HEK293T (cell line): ENCODE data around the gene DHRSX.
"Not testable (repeated sequence)": the region's sequence is repeated elsewhere in the genome, so short reads cannot be mapped to it uniquely, and the experiment has no call there.

Experiments used
- CTCF ChIA-PET: fragments of 350-600 bp; formaldehyde crosslinking; extraction: SDS; loops from one replicate; lab custom pipeline; 2021; ENCODE audit warnings: antibody characterized with exemption, inconsistent platforms; lab: Yijun Ruan, JAX
- POLR2A ChIA-PET: fragments of 350-600 bp; formaldehyde crosslinking; extraction: SDS; loops from one replicate; lab custom pipeline; 2020; ENCODE audit warnings: antibody characterized with exemption, inconsistent platforms; lab: Yijun Ruan, JAX
- DNase-seq: peaks from one replicate; pipeline ENCODE4 v3.0.0; 2012; ENCODE audit warnings: mixed read lengths; ENCODE audit errors: extremely low spot score
- ARNT ChIP-seq: fragments of 450-650 bp; IDR thresholded peaks from 2 replicates; pipeline ENCODE4 v1.6.1; 2017; ENCODE audit warnings: mild to moderate bottlenecking
- BHLHE40 ChIP-seq: fragments of 450-650 bp; IDR thresholded peaks from 2 replicates; pipeline ENCODE4 v1.6.1; 2016; ENCODE audit warnings: mild to moderate bottlenecking, moderate library complexity, borderline replicate concordance
- CTBP1 ChIP-seq: fragments of 450-650 bp; IDR thresholded peaks from 2 replicates; pipeline ENCODE4 v1.6.1; 2016; ENCODE audit warnings: borderline replicate concordance
- ELF4 ChIP-seq: fragments of 450-650 bp; IDR thresholded peaks from 2 replicates; pipeline ENCODE4 v1.6.1; 2017; ENCODE audit warnings: antibody characterized with exemption
- FOXA1 ChIP-seq: fragments of 450-650 bp; IDR thresholded peaks from 2 replicates; pipeline ENCODE4 v1.6.1; 2016; ENCODE audit warnings: mild to moderate bottlenecking
- FOXK2 ChIP-seq: fragments of 450-650 bp; IDR thresholded peaks from 2 replicates; pipeline ENCODE4 v1.6.1; 2016; ENCODE audit warnings: mild to moderate bottlenecking
- FOXM1 ChIP-seq: fragments of 450-650 bp; IDR thresholded peaks from 2 replicates; pipeline ENCODE4 v1.6.1; 2017; ENCODE audit warnings: mild to moderate bottlenecking, borderline replicate concordance
- HDGF ChIP-seq: fragments of 450-650 bp; IDR thresholded peaks from 2 replicates; pipeline ENCODE4 v1.6.1; 2017; ENCODE audit warnings: antibody characterized with exemption, borderline replicate concordance
- L3MBTL2 ChIP-seq: fragments of 450-650 bp; conservative IDR thresholded peaks from 2 replicates; pipeline ENCODE4 v1.6.1; 2016; ENCODE audit warnings: mild to moderate bottlenecking
- LEF1 ChIP-seq: fragments of 450-650 bp; IDR thresholded peaks from 2 replicates; pipeline ENCODE4 v1.6.1; 2017; ENCODE audit warnings: mild to moderate bottlenecking, borderline replicate concordance
- NFRKB ChIP-seq: fragments of 450-650 bp; IDR thresholded peaks from 2 replicates; pipeline ENCODE4 v1.6.1; 2016; ENCODE audit warnings: mild to moderate bottlenecking, moderate library complexity
- SP1 ChIP-seq: fragments of 450-650 bp; IDR thresholded peaks from 2 replicates; pipeline ENCODE4 v1.6.1; 2017
- SUZ12 ChIP-seq: fragments of 450-650 bp; IDR thresholded peaks from 2 replicates; pipeline ENCODE4 v1.6.1; 2016; ENCODE audit warnings: mild to moderate bottlenecking
- TARDBP ChIP-seq: fragments of 450-650 bp; IDR thresholded peaks from 2 replicates; pipeline ENCODE4 v1.6.1; 2016
- ZNF384 ChIP-seq: fragments of 450-650 bp; IDR thresholded peaks from 2 replicates; pipeline ENCODE4 v1.6.1; 2016
- TF ChIP-seq, protein P1 (sequence below): fragments of 450-650 bp; IDR thresholded peaks from 2 replicates; pipeline ENCODE4 v1.6.1; 2016

DHRSX gene

DNA sequence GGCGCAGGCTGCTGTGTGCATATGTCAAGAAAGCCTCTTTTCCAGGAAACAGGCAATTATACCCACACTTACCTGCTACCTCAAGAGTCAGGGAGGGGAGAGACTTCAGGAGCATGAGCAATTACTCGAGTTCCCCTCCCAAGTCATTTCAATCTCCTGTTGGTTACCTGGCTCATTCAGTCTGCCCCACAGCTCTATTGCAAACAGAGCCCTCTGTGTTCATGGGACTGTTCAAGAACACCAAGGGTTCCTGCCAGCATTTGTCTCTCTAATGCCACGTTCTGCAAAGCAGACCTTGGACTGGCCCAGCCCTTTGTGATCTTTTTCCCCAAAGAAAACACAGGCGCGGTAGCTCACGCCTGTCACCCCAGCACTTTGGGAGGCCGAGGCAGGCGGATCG lies 274.6 kb downstream of the DHRSX start:
- CTCF ChIA-PET: no interaction called here
- DNase-seq: no peak
- POLR2A ChIA-PET: no interaction called here
- TF ChIP-seq SUZ12 (no peak), SP1 (no peak), FOXM1 (no peak), ARNT (no peak), BHLHE40 (no peak), L3MBTL2 (no peak), TARDBP (no peak), FOXK2 (no peak)

DNA sequence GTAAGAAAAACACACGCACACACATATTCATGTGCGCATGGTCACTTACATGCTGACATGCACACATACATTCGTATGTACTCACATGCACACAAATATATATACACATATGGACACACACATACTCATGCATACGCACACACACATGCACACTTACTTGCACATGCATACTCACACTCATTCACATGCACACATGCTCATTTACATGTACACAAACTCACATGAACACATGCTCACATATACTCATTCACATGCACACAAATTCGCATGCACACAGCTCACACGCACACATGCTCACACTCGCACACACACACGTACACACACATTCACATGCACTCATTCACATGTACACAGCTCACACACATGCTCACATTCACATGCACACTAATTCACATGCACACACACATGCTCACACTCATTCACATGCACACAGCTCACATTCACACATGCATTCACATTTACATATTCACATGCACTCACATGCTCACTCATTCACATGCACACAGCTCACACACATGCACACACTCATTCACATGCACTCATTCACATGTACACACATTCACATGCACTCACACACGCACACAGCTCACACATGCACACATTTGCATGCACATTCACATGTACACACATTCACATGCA lies 276.1 kb downstream of the DHRSX start:
- no peak for TF ChIP-seq FOXA1
- no peak for TF ChIP-seq NFRKB
- no peak for TF ChIP-seq FOXK2
- no peak for TF ChIP-seq LEF1
- no peak for TF ChIP-seq ZNF384
- no peak for TF ChIP-seq BHLHE40
- TF ChIP-seq L3MBTL2: no peak
- TF ChIP-seq SP1: no peak
- TF ChIP-seq TARDBP: no peak; the same call in 1 of the 2 replicates
- TF ChIP-seq FOXM1: no peak
- TF ChIP-seq SUZ12: no peak
- TF ChIP-seq ARNT: no peak
- TF ChIP-seq, protein P1, sequence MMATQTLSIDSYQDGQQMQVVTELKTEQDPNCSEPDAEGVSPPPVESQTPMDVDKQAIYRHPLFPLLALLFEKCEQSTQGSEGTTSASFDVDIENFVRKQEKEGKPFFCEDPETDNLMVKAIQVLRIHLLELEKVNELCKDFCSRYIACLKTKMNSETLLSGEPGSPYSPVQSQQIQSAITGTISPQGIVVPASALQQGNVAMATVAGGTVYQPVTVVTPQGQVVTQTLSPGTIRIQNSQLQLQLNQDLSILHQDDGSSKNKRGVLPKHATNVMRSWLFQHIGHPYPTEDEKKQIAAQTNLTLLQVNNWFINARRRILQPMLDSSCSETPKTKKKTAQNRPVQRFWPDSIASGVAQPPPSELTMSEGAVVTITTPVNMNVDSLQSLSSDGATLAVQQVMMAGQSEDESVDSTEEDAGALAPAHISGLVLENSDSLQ: no peak
- no peak for TF ChIP-seq ELF4
- TF ChIP-seq CTBP1: no peak
- no peak for TF ChIP-seq HDGF
- ChIA-PET POLR2A (no interaction called here), CTCF (no interaction called here)
- DNase-seq: no peak

- ChIA-PET POLR2A (no interaction called here), CTCF (no interaction called here)
- no peak for DNase-seq
- no peak for TF ChIP-seq SP1
- no peak for TF ChIP-seq ARNT
- TF ChIP-seq SUZ12: no peak
- no peak for TF ChIP-seq TARDBP
- no peak for TF ChIP-seq ZNF384
- TF ChIP-seq CTBP1: no peak
- TF ChIP-seq FOXM1: no peak
- TF ChIP-seq FOXK2: no peak
- TF ChIP-seq FOXA1: no peak
- no peak for TF ChIP-seq HDGF
- no peak for TF ChIP-seq L3MBTL2
- no peak for TF ChIP-seq LEF1
- TF ChIP-seq, protein P1: no peak
These were observed 276.6 kb downstream of the DHRSX start for GRCh38 chrX:2224161-2224560.

GRCh38 chrX:2220829-2221567 lies 279.8 kb downstream of the DHRSX start:
- CTCF ChIA-PET: no interaction called here
- TF ChIP-seq FOXM1 (no peak), ELF4 (no peak), SP1 (no peak), L3MBTL2 (no peak), CTBP1 (no peak), FOXA1 (no peak), HDGF (no peak), NFRKB (no peak), LEF1 (no peak), BHLHE40 (no peak), ZNF384 (no peak), ARNT (no peak), SUZ12 (no peak), FOXK2 (no peak), TARDBP (no peak)
- TF ChIP-seq, protein P1: no peak
- no peak for DNase-seq
- POLR2A ChIA-PET: no interaction called here

GRCh38 chrX:2220296-2220695 lies 280.5 kb downstream of the DHRSX start:
- POLR2A ChIA-PET: no interaction called here
- CTCF ChIA-PET: no interaction called here
- TF ChIP-seq BHLHE40 (no peak), CTBP1 (no peak), SUZ12 (no peak), NFRKB (no peak)

DNA sequence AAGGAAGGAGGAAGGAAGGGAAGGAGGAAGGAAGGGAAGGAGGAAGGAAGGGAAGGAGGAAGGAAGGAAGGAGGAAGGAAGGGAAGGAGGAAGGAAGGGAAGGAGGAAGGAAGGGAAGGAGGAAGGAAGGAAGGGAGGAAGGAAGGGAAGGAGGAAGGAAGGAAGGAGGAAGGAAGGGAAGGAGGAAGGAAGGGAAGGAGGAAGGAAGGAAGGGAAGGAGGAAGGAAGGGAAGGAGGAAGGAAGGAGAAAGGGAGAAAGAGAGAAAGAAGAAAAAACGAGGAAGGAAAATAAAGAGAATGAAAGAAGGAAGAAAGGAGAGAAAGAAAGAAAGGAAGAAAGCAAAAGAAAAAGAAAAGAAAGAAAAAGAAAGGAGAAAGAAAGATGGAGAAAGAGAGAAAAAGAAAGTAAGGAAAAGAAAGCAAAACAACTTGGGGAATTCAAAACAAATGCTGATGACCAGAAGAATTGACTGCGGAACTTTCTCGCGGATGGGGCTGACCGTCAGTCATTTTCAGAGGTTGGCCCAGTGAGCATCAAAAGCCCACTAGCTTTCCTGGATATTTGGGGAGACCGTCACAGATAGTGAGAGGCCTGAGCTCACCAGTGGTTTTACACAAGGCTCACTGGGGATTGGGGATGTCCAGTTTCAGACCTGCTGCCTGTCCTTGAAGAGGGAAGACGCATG lies 286.5 kb downstream of the DHRSX start:
- DNase-seq, POLR2A ChIA-PET, CTCF ChIA-PET: not testable (repeated sequence)

More at GRCh38 chrX:2220296-2220695, 280.5 kb downstream of the DHRSX start:
- DNase-seq: no peak

DNA sequence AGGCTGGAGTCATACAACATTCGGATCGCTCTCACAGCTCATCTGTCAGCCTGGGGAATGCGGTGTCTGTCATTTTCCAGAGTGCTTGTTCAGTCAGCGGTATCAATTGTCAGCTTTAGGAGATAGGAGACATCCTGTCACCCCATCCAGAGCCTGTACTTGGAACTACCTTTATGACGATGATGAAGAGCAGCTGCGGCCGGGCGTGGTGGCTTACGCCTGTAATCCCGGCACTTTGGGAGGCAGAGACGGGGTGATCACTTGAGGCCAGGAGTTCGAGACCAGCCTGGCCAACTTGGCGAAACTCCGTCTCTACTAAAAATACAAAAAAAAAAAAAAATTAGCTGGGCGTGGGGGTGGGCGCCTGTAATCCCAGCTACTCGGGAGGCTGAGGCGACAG lies 289.1 kb downstream of the DHRSX start:
- DNase-seq, CTCF ChIA-PET, POLR2A ChIA-PET: not testable (repeated sequence)
